Upper lobe of left lung (tissue), 4 donors: ENCODE measurements around the gene ADGRF1.
"Not testable (repeated sequence)": the region's sequence is repeated elsewhere in the genome, so short reads cannot be mapped to it uniquely, and the experiment has no call there.

Experiments
- EP300 ChIP-seq, 4 donors: sonication (generic); formaldehyde crosslinking; IDR thresholded peaks; one replicate each; pipeline ENCODE4 v1.5.1; 2017; ENCODE audit warnings: antibody characterized with exemption in 4 of 4, control low read depth in 2 of 4
- POLR2A ChIP-seq, 4 donors: fragments of 450-650 bp; IDR thresholded peaks; one replicate each; pipeline ENCODE4 v1.5.1; 2016 to 2017; ENCODE audit warnings: antibody characterized with exemption in 4 of 4, mild to moderate bottlenecking in 2 of 4
- POLR2AphosphoS5 ChIP-seq, 2 donors: sonication (generic); formaldehyde crosslinking; IDR thresholded peaks; one replicate each; pipeline ENCODE4 v1.5.1; 2017; ENCODE audit warnings: antibody characterized with exemption in 2 of 2
- TF ChIP-seq, protein P1 (sequence below), 6 experiments: fragments of 450-650 bp in 4 of 6; fragments of 200-600 bp in 2 of 6; sonication (generic) in 2 of 6; IDR thresholded peaks; one replicate each; pipeline ENCODE4 v1.5.1; 2016 to 2019; ENCODE audit warnings: antibody characterized with exemption in 6 of 6

DNA sequence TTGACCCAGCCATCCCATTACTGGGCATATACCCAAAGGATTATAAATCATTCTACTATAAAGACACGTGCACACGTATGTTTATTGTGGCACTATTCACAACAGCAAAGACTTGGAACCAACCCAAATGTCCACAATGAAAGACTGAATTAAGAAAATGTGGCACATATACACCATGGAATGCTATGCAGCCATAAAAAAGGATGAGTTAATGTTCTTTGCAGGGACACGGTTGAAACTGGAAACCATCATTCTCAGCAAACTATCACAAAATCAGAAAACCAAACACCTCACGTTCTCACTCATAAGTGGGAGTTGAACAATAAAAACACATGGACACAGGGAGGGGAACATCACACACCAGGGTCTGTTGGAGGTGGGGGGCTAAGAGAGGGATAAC lies 47.3 kb upstream of the ADGRF1 start:
- TF ChIP-seq, protein P1, sequence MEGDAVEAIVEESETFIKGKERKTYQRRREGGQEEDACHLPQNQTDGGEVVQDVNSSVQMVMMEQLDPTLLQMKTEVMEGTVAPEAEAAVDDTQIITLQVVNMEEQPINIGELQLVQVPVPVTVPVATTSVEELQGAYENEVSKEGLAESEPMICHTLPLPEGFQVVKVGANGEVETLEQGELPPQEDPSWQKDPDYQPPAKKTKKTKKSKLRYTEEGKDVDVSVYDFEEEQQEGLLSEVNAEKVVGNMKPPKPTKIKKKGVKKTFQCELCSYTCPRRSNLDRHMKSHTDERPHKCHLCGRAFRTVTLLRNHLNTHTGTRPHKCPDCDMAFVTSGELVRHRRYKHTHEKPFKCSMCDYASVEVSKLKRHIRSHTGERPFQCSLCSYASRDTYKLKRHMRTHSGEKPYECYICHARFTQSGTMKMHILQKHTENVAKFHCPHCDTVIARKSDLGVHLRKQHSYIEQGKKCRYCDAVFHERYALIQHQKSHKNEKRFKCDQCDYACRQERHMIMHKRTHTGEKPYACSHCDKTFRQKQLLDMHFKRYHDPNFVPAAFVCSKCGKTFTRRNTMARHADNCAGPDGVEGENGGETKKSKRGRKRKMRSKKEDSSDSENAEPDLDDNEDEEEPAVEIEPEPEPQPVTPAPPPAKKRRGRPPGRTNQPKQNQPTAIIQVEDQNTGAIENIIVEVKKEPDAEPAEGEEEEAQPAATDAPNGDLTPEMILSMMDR (IDR thresholded peaks at IDR 0.05) = not testable (repeated sequence)
- not testable (repeated sequence) for TF ChIP-seq POLR2A, POLR2AphosphoS5, EP300 (IDR thresholded peaks at IDR 0.05)
